T-cell (primary cell): Measurements from ENCODE around the gene LRP10. TPM values are rescaled to one million over a fixed set of nuclear protein-coding genes. Genes with fewer than 3 reads are reported as not detected.
"Not testable (repeated sequence)": the region's sequence is repeated elsewhere in the genome, so short reads cannot be mapped to it uniquely, and the experiment has no call there.

Experiments
- ATAC-seq, 4 experiments: fragments of 200-7000 bp in 3 of 4; fragments of 150-1000 bp in 1 of 4; cut with Tn5 transposase; replicated peaks in 1 of 4; 1 replicate in 3 of 4; 2 replicates in 1 of 4; pipeline ENCODE4 v1.10.0; 2021; ENCODE audit warnings: moderate library complexity in 3 of 4, mild to moderate bottlenecking in 2 of 4, moderate number of reproducible peaks in 1 of 4
- CTCF ChIA-PET, 2 donors: fragments of 300-600 bp; sonication (Branson Sonifier 250); formaldehyde crosslinking; loops; one replicate each; lab custom pipeline; 2022; ENCODE audit warnings: antibody characterized with exemption in 2 of 2; lab: Charles Lee
- POLR2A ChIA-PET, 2 donors: fragments of 300-600 bp; sonication (Branson Sonifier 250); formaldehyde crosslinking; loops; one replicate each; lab custom pipeline; 2022; ENCODE audit warnings: antibody characterized with exemption in 2 of 2; lab: Charles Lee
- DNase-seq, 35 experiments: peaks; one replicate each; pipeline versions ENCODE4 v3.0.0 to v3.0.0-alpha.2; 2013 to 2023
- H3K27ac ChIP-seq: one replicate; pipeline ENCODE4 v1.5.1; 2013; ENCODE audit warnings: low read length
- H3K27me3 ChIP-seq, 2 experiments: replicated peaks in 1 of 2; 1 replicate in 1 of 2; 2 replicates in 1 of 2; pipeline versions ENCODE4 v1.6.1 to v1.7.0; 2013; ENCODE audit warnings: low read length in 1 of 2, mixed read lengths in 1 of 2; ENCODE audit not compliant: control insufficient read depth in 2 of 2, insufficient read depth in 2 of 2; ENCODE audit errors: extremely low read depth in 1 of 2
- H3K36me3 ChIP-seq, 2 donors: 1 replicate in 1 of 2; 2 replicates in 1 of 2; pipeline versions ENCODE4 v1.6.1 to v1.7.0; 2013; ENCODE audit warnings: low read length in 1 of 2; ENCODE audit not compliant: control insufficient read depth in 2 of 2, insufficient read depth in 1 of 2; ENCODE audit errors: extremely low read depth in 1 of 2
- H3K4me1 ChIP-seq, 2 experiments: 1 replicate in 1 of 2; 2 replicates in 1 of 2; pipeline versions ENCODE4 v1.6.1 to v1.7.0; 2013; ENCODE audit warnings: low read length in 2 of 2, mixed read lengths in 1 of 2; ENCODE audit not compliant: insufficient read depth in 2 of 2, control insufficient read depth in 1 of 2; ENCODE audit errors: extremely low read depth in 1 of 2
- H3K4me3 ChIP-seq, 2 donors: 1 replicate in 1 of 2; 2 replicates in 1 of 2; pipeline versions ENCODE4 v1.5.1 to v1.7.0; 2013; ENCODE audit warnings: mild to moderate bottlenecking in 2 of 2, low read length in 1 of 2, moderate library complexity in 1 of 2; ENCODE audit not compliant: control insufficient read depth in 1 of 2; ENCODE audit errors: extremely low read depth in 1 of 2
- H3K9me3 ChIP-seq: 2 replicates; pipeline ENCODE4 v1.7.0; 2013
- H3K27ac Mint-ChIP-seq, 2 donors: one replicate each; pipeline ENCODE4 v1.8.0; 2020 to 2021; ENCODE audit warnings: mild to moderate bottlenecking in 2 of 2, mixed read lengths in 2 of 2
- H3K27me3 Mint-ChIP-seq, 2 donors: one replicate each; pipeline ENCODE4 v1.8.0; 2021 to 2022; ENCODE audit warnings: mixed read lengths in 2 of 2
- H3K36me3 Mint-ChIP-seq: one replicate; pipeline ENCODE4 v1.8.0; 2021; ENCODE audit warnings: mixed read lengths
- H3K4me1 Mint-ChIP-seq, 3 donors: one replicate each; pipeline ENCODE4 v1.8.0; 2020 to 2022; ENCODE audit warnings: mixed read lengths in 3 of 3, mild to moderate bottlenecking in 1 of 3
- H3K4me3 Mint-ChIP-seq, 3 donors: one replicate each; pipeline ENCODE4 v1.8.0; 2020 to 2022; ENCODE audit warnings: mild to moderate bottlenecking in 3 of 3, mixed read lengths in 3 of 3, moderate library complexity in 3 of 3
- H3K9me3 Mint-ChIP-seq, 3 donors: one replicate each; pipeline ENCODE4 v1.8.0; 2020 to 2022; ENCODE audit warnings: mixed read lengths in 3 of 3
- WGBS: methylation state at CpG from one replicate; pipeline ENCODE4 v1.1.5; 2013; ENCODE audit warnings: missing lambda C conversion rate; ENCODE audit not compliant: insufficient coverage; 5-methylcytosine and 5-hydroxymethylcytosine counted together
- total RNA-seq, 35 experiments: library from RNA in 6 of 35; stranded (reverse) in 6 of 35; fragments of 120-200 nt in 1 of 35; gene quantifications; one replicate each; pipeline versions ENCODE4 v1.2.1 to v1.2.4 and lab custom pipeline; 2013 to 2026

Gene LRP10
- total RNA-seq, 5 donors from 2014 or later (not counting 1 experiment from before 2014, with no cell fraction given) = 67.0 to 103 (median 89.9) TPM

- H3K36me3 ChIP-seq = no peaks in the 10 kb centered on the region
- H3K9me3 Mint-ChIP-seq = no peaks in the 10 kb centered on the region
- H3K27ac Mint-ChIP-seq = peak overlapping the region in 1 of 2 donors; percentile 15
- POLR2A ChIA-PET = interaction anchor here (0.6 to 1.0 kb wide), 3 partner anchors 15 to 284 kb away, joined by 3 to 9 read pairs (median 8); no protein-coding TSS in a partner anchor
- CTCF ChIA-PET = interaction anchor here (0.6 to 1.9 kb wide), 16 partner anchors 10 to 654 kb away, joined by 3 to 20 read pairs (median 4); partner anchors contain the start of genes DAD1 (in 1 of the 2), MMP14 (in 1 of the 2), OXA1L (in 1 of the 2) and SLC7A7 (in 1 of the 2)
- H3K4me3 ChIP-seq = no peak overlapping the region
- no peaks in the 10 kb centered on the region for H3K36me3 Mint-ChIP-seq
- H3K27me3 ChIP-seq = peaks cover 0 to 37% of the 10 kb centered on the region in 2 experiments
- WGBS = 90% methylated on average over 2 of the region's 8 CpGs
- H3K27ac ChIP-seq = no peak overlapping the region
- DNase-seq (no peak), ATAC-seq (no peak)
- H3K4me1 Mint-ChIP-seq = peaks cover 11 to 34% (median 32%) of the 10 kb centered on the region in 3 donors
- no peak overlapping the region for H3K4me3 Mint-ChIP-seq
- H3K4me1 ChIP-seq = peaks cover 10 to 31% of the 10 kb centered on the region in 2 experiments
- peaks cover 0 to 4% of the 10 kb centered on the region in 2 donors for H3K27me3 Mint-ChIP-seq
- H3K9me3 ChIP-seq = no peaks in the 10 kb centered on the region
Observed at GRCh38 chr14:22854963-22855724, 16.4 kb upstream of the LRP10 start.

GRCh38 chr14:22856428-22856827, 15.1 kb upstream of the LRP10 start:
- H3K36me3 Mint-ChIP-seq = no peaks in the 10 kb centered on the region
- ATAC-seq (no peak), DNase-seq (no peak)
- no peaks in the 10 kb centered on the region for H3K9me3 ChIP-seq
- CTCF ChIA-PET = interaction anchor here (0.9 to 1.9 kb wide), 2 partner anchors 22 to 33 kb away, joined by 8 to 20 read pairs; no protein-coding TSS in a partner anchor
- peaks cover 0 to 48% of the 10 kb centered on the region in 2 experiments for H3K27me3 ChIP-seq
- WGBS = 100% methylated on average over 3 of the region's 5 CpGs
- H3K4me1 ChIP-seq = peaks cover 10 to 31% of the 10 kb centered on the region in 2 experiments
- no peak overlapping the region for H3K27ac ChIP-seq
- POLR2A ChIA-PET = no interaction called here
- H3K4me3 ChIP-seq = no peak overlapping the region
- H3K9me3 Mint-ChIP-seq = no peaks in the 10 kb centered on the region
- H3K4me3 Mint-ChIP-seq = no peak overlapping the region
- H3K4me1 Mint-ChIP-seq = peaks cover 11 to 34% (median 30%) of the 10 kb centered on the region in 3 donors
- H3K36me3 ChIP-seq = no peaks in the 10 kb centered on the region
- peaks cover 0 to 4% of the 10 kb centered on the region in 2 donors for H3K27me3 Mint-ChIP-seq
- H3K27ac Mint-ChIP-seq = no peak overlapping the region

GRCh38 chr14:22860377-22860776, 11.2 kb upstream of the LRP10 start:
- ChIA-PET CTCF (interaction anchor here (0.6 to 1.4 kb wide), 5 partner anchors 38 to 926 kb away, joined by 3 to 10 read pairs (median 6); partner anchors contain the start of genes ACIN1 (in 1 of the 2) and C14orf119 (in 1 of the 2)), POLR2A (interaction anchor here in 1 of 2 donors (1.0 kb wide), 1 partner anchor 11 kb away, joined by 5 read pairs; the partner anchor contains the start of gene LRP10)
- H3K27ac ChIP-seq, H3K36me3 Mint-ChIP-seq, H3K9me3 ChIP-seq, H3K27ac Mint-ChIP-seq, ATAC-seq, H3K27me3 Mint-ChIP-seq, H3K4me3 Mint-ChIP-seq, H3K4me3 ChIP-seq, DNase-seq, H3K36me3 ChIP-seq, H3K9me3 Mint-ChIP-seq: not testable (repeated sequence)
- H3K27me3 ChIP-seq = peaks cover 0 to 31% of the 10 kb centered on the region in 2 experiments
- peaks cover 10 to 19% of the 10 kb centered on the region in 2 experiments for H3K4me1 ChIP-seq
- H3K4me1 Mint-ChIP-seq = peaks cover 13 to 26% (median 25%) of the 10 kb centered on the region in 3 donors
- WGBS = 80% methylated on average over 1 of the region's 3 CpGs

- Histone ChIP-seq H3K36me3 (no peaks in the 10 kb centered on the region), H3K9me3 (no peaks in the 10 kb centered on the region), H3K4me1 (peaks cover 10 to 19% of the 10 kb centered on the region in 2 experiments), H3K27ac (no peak overlapping the region), H3K4me3 (no peak overlapping the region), H3K27me3 (peaks cover 0 to 29% of the 10 kb centered on the region in 2 experiments)
- Mint-ChIP-seq H3K9me3 (no peaks in the 10 kb centered on the region), H3K27me3 (no peaks in the 10 kb centered on the region), H3K36me3 (peaks cover 4% of the 10 kb centered on the region), H3K4me3 (no peak overlapping the region), H3K4me1 (peaks cover 18 to 33% (median 29%) of the 10 kb centered on the region in 3 donors), H3K27ac (no peak overlapping the region)
- ATAC-seq = no peak
- ChIA-PET CTCF (interaction anchor here (0.5 to 1.3 kb wide), 4 partner anchors 11 to 598 kb away, joined by 3 to 6 read pairs (median 5); no protein-coding TSS in a partner anchor), POLR2A (interaction anchor here in 1 of 2 donors (1.0 kb wide), 1 partner anchor 10 kb away, joined by 5 read pairs; the partner anchor contains the start of gene LRP10)
- no peak for DNase-seq
Observed at GRCh38 chr14:22861651-22862050, 9.9 kb upstream of the LRP10 start.

GRCh38 chr14:22864979-22865378, 6.6 kb upstream of the LRP10 start:
- H3K9me3 Mint-ChIP-seq = no peaks in the 10 kb centered on the region
- H3K4me1 Mint-ChIP-seq = peaks cover 9 to 23% (median 15%) of the 10 kb centered on the region in 3 donors
- DNase-seq = no peak
- Histone ChIP-seq H3K27ac (no peak overlapping the region), H3K36me3 (no peaks in the 10 kb centered on the region), H3K27me3 (peaks cover 0 to 15% of the 10 kb centered on the region in 2 experiments), H3K4me3 (no peak overlapping the region), H3K4me1 (peaks cover 0 to 9% of the 10 kb centered on the region in 2 experiments), H3K9me3 (no peaks in the 10 kb centered on the region)
- WGBS = no CpG with 5 or more reads among the region's 4 CpGs
- ChIA-PET POLR2A (interaction anchor here in 1 of 2 donors (0.6 kb wide), 1 partner anchor 960 kb away, joined by 3 read pairs; no protein-coding TSS in a partner anchor), CTCF (no interaction called here)
- ATAC-seq = no peak
- no peak overlapping the region for H3K4me3 Mint-ChIP-seq
- H3K27ac Mint-ChIP-seq = peak overlapping the region in 1 of 2 donors; percentile 55
- peaks cover 4% of the 10 kb centered on the region for H3K36me3 Mint-ChIP-seq
- H3K27me3 Mint-ChIP-seq = no peaks in the 10 kb centered on the region
